Measurements from ENCODE around the gene UBXN1. TPM values are rescaled to one million over a fixed set of nuclear protein-coding genes. Genes with fewer than 3 reads are reported as not detected.

Gene UBXN1
- total RNA-seq, 2 donors from 2014 or later: 136 to 179 TPM

GRCh38 chr11:62671236-62671607, 7.7 kb downstream of the UBXN1 start:
- no peaks in the 10 kb centered on the region for H3K9me3 ChIP-seq
- H3K27ac ChIP-seq: peak overlapping the region; percentile 82 to 87
- TF ChIP-seq POLR2AphosphoS5 (IDR thresholded peaks at IDR 0.05) (no peak), CTCF (IDR thresholded peaks at IDR 0.05) (no peak)
- no peak for DNase-seq (ENCODE audit: low spot score)
- H3K4me3 ChIP-seq: peak overlapping the region; percentile 61 to 69
- under 1% methylated on average over 17 of the region's 17 CpGs for WGBS
- no peaks in the 10 kb centered on the region for H3K36me3 ChIP-seq
- peaks cover 19% of the 10 kb centered on the region for H3K4me1 ChIP-seq (replicated peaks)
- intact Hi-C loops (cut with DNase I): no loop called here
- H3K27me3 ChIP-seq (replicated peaks; ENCODE audit: insufficient read depth): no peaks in the 10 kb centered on the region

- Histone ChIP-seq H3K9me3 (no peaks in the 10 kb centered on the region), H3K27ac (no peak overlapping the region), H3K36me3 (no peaks in the 10 kb centered on the region), H3K27me3 (replicated peaks; ENCODE audit: insufficient read depth) (no peaks in the 10 kb centered on the region), H3K4me1 (replicated peaks) (peaks cover 20% of the 10 kb centered on the region), H3K4me3 (no peak overlapping the region)
- WGBS: 70% methylated on average over 4 of the region's 4 CpGs
- intact Hi-C loops (cut with DNase I): no loop called here
- TF ChIP-seq POLR2A (IDR thresholded peaks at IDR 0.05) (no peak), POLR2AphosphoS5 (IDR thresholded peaks at IDR 0.05) (no peak), CTCF (IDR thresholded peaks at IDR 0.05) (no peak)
- no peak for DNase-seq (ENCODE audit: low spot score)
These were observed 9.3 kb downstream of the UBXN1 start for GRCh38 chr11:62669420-62670161.

GRCh38 chr11:62667460-62667859, 11.4 kb downstream of the UBXN1 start:
- H3K9me3 ChIP-seq: no peaks in the 10 kb centered on the region
- WGBS: 53% methylated on average over 2 of the region's 2 CpGs
- peaks cover 12% of the 10 kb centered on the region for H3K4me1 ChIP-seq (replicated peaks)
- intact Hi-C loops (cut with DNase I): no loop called here
- no peak overlapping the region for H3K27ac ChIP-seq
- H3K4me3 ChIP-seq: no peak overlapping the region
- TF ChIP-seq POLR2AphosphoS5 (IDR thresholded peaks at IDR 0.05): no peak
- TF ChIP-seq CTCF (IDR thresholded peaks at IDR 0.05): no peak
- TF ChIP-seq POLR2A (IDR thresholded peaks at IDR 0.05): no peak
- no peaks in the 10 kb centered on the region for H3K36me3 ChIP-seq
- DNase-seq (ENCODE audit: low spot score): no peak
- no peaks in the 10 kb centered on the region for H3K27me3 ChIP-seq (replicated peaks; ENCODE audit: insufficient read depth)

- peak overlapping the region; percentile 87 to 90 for H3K27ac ChIP-seq
- no peaks in the 10 kb centered on the region for H3K9me3 ChIP-seq
- peaks cover 12% of the 10 kb centered on the region for H3K4me1 ChIP-seq (replicated peaks)
- H3K27me3 ChIP-seq (replicated peaks; ENCODE audit: insufficient read depth): no peaks in the 10 kb centered on the region
- 33% methylated on average over 16 of the region's 16 CpGs for WGBS
- peak overlapping the region; percentile 80 to 86 for H3K4me3 ChIP-seq
- TF ChIP-seq POLR2A (IDR thresholded peaks at IDR 0.05) (no peak), POLR2AphosphoS5 (IDR thresholded peaks at IDR 0.05) (no peak), CTCF (IDR thresholded peaks at IDR 0.05) (no peak)
- H3K36me3 ChIP-seq: no peaks in the 10 kb centered on the region
- DNase-seq (ENCODE audit: low spot score): no peak
- intact Hi-C loops (cut with DNase I): no loop called here
These were observed 12.5 kb downstream of the UBXN1 start for GRCh38 chr11:62666259-62666926.
